ENCODE results near the gene HIVEP3. TPM values are rescaled to one million over a fixed set of nuclear protein-coding genes. Genes with fewer than 3 reads are reported as not detected.

The HIVEP3 gene
- total RNA-seq, 4 donors from 2014 or later: 3.2 to 11.0 (median 4.2) TPM

- intact Hi-C loops (cut with DNase I): no loop called here
- Histone ChIP-seq H3K36me3 (no peaks in the 10 kb centered on the region), H3K4me3 (no peak overlapping the region), H3K27me3 (no peaks in the 10 kb centered on the region), H3K9me3 (no peaks in the 10 kb centered on the region), H3K4me1 (peaks cover 0 to 11% (median 3%) of the 10 kb centered on the region in 3 donors), H3K27ac (no peak overlapping the region)
- TF ChIP-seq CTCF (IDR thresholded peaks at IDR 0.05) (no peak), POLR2A (IDR thresholded peaks at IDR 0.05) (no peak)
- DNase-seq: no peak
Observed at GRCh38 chr1:41879617-41880016, 39.1 kb downstream of the HIVEP3 start.

- Histone ChIP-seq H3K4me3 (no peak overlapping the region), H3K27me3 (no peaks in the 10 kb centered on the region), H3K4me1 (peaks cover 0 to 11% (median 3%) of the 10 kb centered on the region in 3 donors), H3K27ac (no peak overlapping the region), H3K9me3 (no peaks in the 10 kb centered on the region), H3K36me3 (no peaks in the 10 kb centered on the region)
- 90 to 100% methylated on average over 4 to 5 of the region's 5 CpGs for WGBS, 2 donors
- intact Hi-C loops (cut with DNase I): no loop called here
- TF ChIP-seq CTCF (IDR thresholded peaks at IDR 0.05) (no peak), POLR2A (IDR thresholded peaks at IDR 0.05) (no peak)
- DNase-seq: no peak
Observed at GRCh38 chr1:41878911-41879310, 39.8 kb downstream of the HIVEP3 start.

GRCh38 chr1:41878495-41878894 lies 40.2 kb downstream of the HIVEP3 start:
- Histone ChIP-seq H3K27ac (no peak overlapping the region), H3K4me3 (no peak overlapping the region), H3K9me3 (no peaks in the 10 kb centered on the region), H3K36me3 (no peaks in the 10 kb centered on the region), H3K27me3 (no peaks in the 10 kb centered on the region), H3K4me1 (peaks cover 0 to 11% (median 3%) of the 10 kb centered on the region in 3 donors)
- 29 to 79% methylated on average over 1 of the region's 1 CpG for WGBS, 2 donors
- intact Hi-C loops (cut with DNase I): no loop called here
- TF ChIP-seq POLR2A (IDR thresholded peaks at IDR 0.05) (no peak), CTCF (IDR thresholded peaks at IDR 0.05) (no peak)
- no peak for DNase-seq

GRCh38 chr1:41876576-41877445 lies 41.9 kb downstream of the HIVEP3 start:
- intact Hi-C loops (cut with DNase I): no loop called here
- no peak for DNase-seq
- no peaks in the 10 kb centered on the region for H3K27me3 ChIP-seq

More at GRCh38 chr1:41876576-41877445, 41.9 kb downstream of the HIVEP3 start:
- Histone ChIP-seq H3K4me1 (peaks cover 0 to 3% (median 2%) of the 10 kb centered on the region in 3 donors), H3K9me3 (no peaks in the 10 kb centered on the region), H3K4me3 (no peak overlapping the region), H3K27ac (no peak overlapping the region), H3K36me3 (no peaks in the 10 kb centered on the region)
- no peak for TF ChIP-seq CTCF (IDR thresholded peaks at IDR 0.05)
- no peak for TF ChIP-seq POLR2A (IDR thresholded peaks at IDR 0.05)
- WGBS, 2 donors: 25 to 43% methylated on average over 3 of the region's 3 CpGs

Measured in esophagus squamous epithelium (tissue), 5 donors.